ENCODE measurements around the gene THOC1.

- TF ChIP-seq, protein P1, sequence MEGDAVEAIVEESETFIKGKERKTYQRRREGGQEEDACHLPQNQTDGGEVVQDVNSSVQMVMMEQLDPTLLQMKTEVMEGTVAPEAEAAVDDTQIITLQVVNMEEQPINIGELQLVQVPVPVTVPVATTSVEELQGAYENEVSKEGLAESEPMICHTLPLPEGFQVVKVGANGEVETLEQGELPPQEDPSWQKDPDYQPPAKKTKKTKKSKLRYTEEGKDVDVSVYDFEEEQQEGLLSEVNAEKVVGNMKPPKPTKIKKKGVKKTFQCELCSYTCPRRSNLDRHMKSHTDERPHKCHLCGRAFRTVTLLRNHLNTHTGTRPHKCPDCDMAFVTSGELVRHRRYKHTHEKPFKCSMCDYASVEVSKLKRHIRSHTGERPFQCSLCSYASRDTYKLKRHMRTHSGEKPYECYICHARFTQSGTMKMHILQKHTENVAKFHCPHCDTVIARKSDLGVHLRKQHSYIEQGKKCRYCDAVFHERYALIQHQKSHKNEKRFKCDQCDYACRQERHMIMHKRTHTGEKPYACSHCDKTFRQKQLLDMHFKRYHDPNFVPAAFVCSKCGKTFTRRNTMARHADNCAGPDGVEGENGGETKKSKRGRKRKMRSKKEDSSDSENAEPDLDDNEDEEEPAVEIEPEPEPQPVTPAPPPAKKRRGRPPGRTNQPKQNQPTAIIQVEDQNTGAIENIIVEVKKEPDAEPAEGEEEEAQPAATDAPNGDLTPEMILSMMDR (IDR thresholded peaks at IDR 0.05): no peak
- TF ChIP-seq POLR2AphosphoS5 (IDR thresholded peaks at IDR 0.05): no peak
- TF ChIP-seq POLR2A (IDR thresholded peaks at IDR 0.05): no peak
- TF ChIP-seq EP300 (IDR thresholded peaks at IDR 0.05; ENCODE audit: low read depth): no peak
These were observed 44.6 kb upstream of the THOC1 start for GRCh38 chr18:312415-312814.

Data from transverse colon (tissue), 4 donors.